GM19397 (cell line): ENCODE results near the gene CNOT6.
A peak's percentile ranks its signal among the peaks of the same experiment; 100 is the strongest.
"Not testable (repeated sequence)": the region's sequence is repeated elsewhere in the genome, so short reads cannot be mapped to it uniquely, and the experiment has no call there.

ENCODE experiments used
- ATAC-seq: cut with Tn5 transposase; IDR thresholded peaks from one replicate; pipeline ENCODE4 v1.9.1; 2021; ENCODE audit warnings: mild to moderate bottlenecking, moderate library complexity; ENCODE audit not compliant: unreplicated experiment

CNOT6 gene

GRCh38 chr5:180494060-180494509, at the start of gene CNOT6:
TSS of gene CNOT6 (plus strand) at chr5:180494379. CDS start at chr5:180529277, 34,898 bp downstream.
- peak; percentile 92 for ATAC-seq

GRCh38 chr5:180454752-180455151, 39.4 kb upstream of the CNOT6 start:
- no peak for ATAC-seq

- no peak for ATAC-seq
Observed at GRCh38 chr5:180455872-180456271, 38.3 kb upstream of the CNOT6 start.

- no peak for ATAC-seq
Observed at GRCh38 chr5:180456792-180457191, 37.4 kb upstream of the CNOT6 start.

GRCh38 chr5:180458852-180459673, 35.1 kb upstream of the CNOT6 start:
- not testable (repeated sequence) for ATAC-seq

GRCh38 chr5:180459674-180460142, 34.5 kb upstream of the CNOT6 start:
- ATAC-seq, result not testable (repeated sequence)

GRCh38 chr5:180460834-180461233, 33.3 kb upstream of the CNOT6 start:
- no peak for ATAC-seq

GRCh38 chr5:180461303-180461702, 32.9 kb upstream of the CNOT6 start:
- ATAC-seq, result no peak

- no peak for ATAC-seq
Observed at GRCh38 chr5:180463216-180463900, 30.8 kb upstream of the CNOT6 start.

- no peak for ATAC-seq
Observed at GRCh38 chr5:180463916-180464602, 30.1 kb upstream of the CNOT6 start.

GRCh38 chr5:180464603-180464970, 29.6 kb upstream of the CNOT6 start:
- ATAC-seq, result no peak

GRCh38 chr5:180465052-180465451, 29.1 kb upstream of the CNOT6 start:
- ATAC-seq, result not testable (repeated sequence)

- no peak for ATAC-seq
Observed at GRCh38 chr5:180466316-180466715, 27.9 kb upstream of the CNOT6 start.

GRCh38 chr5:180467028-180467975, 26.9 kb upstream of the CNOT6 start:
- ATAC-seq, result no peak

- ATAC-seq, result no peak
Observed at GRCh38 chr5:180467989-180468731, 26.0 kb upstream of the CNOT6 start.

- no peak for ATAC-seq
Observed at GRCh38 chr5:180468732-180469585, 25.2 kb upstream of the CNOT6 start.

- ATAC-seq, result no peak
Observed at GRCh38 chr5:180469586-180469865, 24.7 kb upstream of the CNOT6 start.

- ATAC-seq, result no peak
Observed at GRCh38 chr5:180469866-180470265, 24.3 kb upstream of the CNOT6 start.

- ATAC-seq, result no peak
Observed at GRCh38 chr5:180470361-180470760, 23.8 kb upstream of the CNOT6 start.
